Measurements from ENCODE around the gene DCAF11.
A peak's percentile ranks its signal among the peaks of the same experiment; 100 is the strongest.

The DCAF11 gene

GRCh38 chr14:24122898-24123297 lies 8.3 kb downstream of the DCAF11 start:
- no peak for DNase-seq

GRCh38 chr14:24123424-24124417 lies 9.1 kb downstream of the DCAF11 start:
- DNase-seq, result no peak

GRCh38 chr14:24126939-24127338 lies 12.4 kb downstream of the DCAF11 start:
- no peak for DNase-seq

- DNase-seq, result no peak
Observed at GRCh38 chr14:24127673-24128072, 13.1 kb downstream of the DCAF11 start.

GRCh38 chr14:24129410-24129998 lies 14.9 kb downstream of the DCAF11 start:
- DNase-seq, result no peak

GRCh38 chr14:24130380-24130716 lies 15.8 kb downstream of the DCAF11 start, which contains the start of gene FITM1:
Gene FITM1, plus strand, starts transcription at chr14:24130659. Its CDS starts 905 bp downstream, at chr14:24131564.
- no peak for DNase-seq

GRCh38 chr14:24130717-24131548 lies 16.4 kb downstream of the DCAF11 start:
- DNase-seq, result no peak

- no peak for DNase-seq
Observed at GRCh38 chr14:24131549-24131966, 17.0 kb downstream of the DCAF11 start.

GRCh38 chr14:24132061-24132685 lies 17.6 kb downstream of the DCAF11 start:
- no peak for DNase-seq

- no peak for DNase-seq
Observed at GRCh38 chr14:24132976-24133375, 18.4 kb downstream of the DCAF11 start.

- DNase-seq, result no peak
Observed at GRCh38 chr14:24133735-24134134, 19.2 kb downstream of the DCAF11 start.

GRCh38 chr14:24135584-24135833 lies 20.9 kb downstream of the DCAF11 start:
- DNase-seq, result no peak

GRCh38 chr14:24135834-24136683 lies 21.5 kb downstream of the DCAF11 start, which contains the start of gene PSME1:
Gene PSME1, plus strand, starts transcription at chr14:24136194. Its CDS starts 69 bp downstream, at chr14:24136263.
- DNase-seq, result peak; percentile 87

GRCh38 chr14:24136684-24137528 lies 22.3 kb downstream of the DCAF11 start:
- DNase-seq, result no peak

- no peak for DNase-seq
Observed at GRCh38 chr14:24137529-24138395, 23.2 kb downstream of the DCAF11 start.

GRCh38 chr14:24138396-24139271 lies 24.1 kb downstream of the DCAF11 start:
- DNase-seq, result no peak

GRCh38 chr14:24139272-24139934 lies 24.8 kb downstream of the DCAF11 start:
- DNase-seq, result no peak

Measured in fibroblast of skin of scalp (primary cell).